Stimulated activated CD8-positive, alpha-beta memory T cell treated with anti-CD3 and anti-CD28 coated beads, Interleukin-4, amount 100 ng/mL, for 1 hour (primary cell): Measurements from ENCODE around the gene PKP4.

Experiments
- DNase-seq, 2 donors: peaks; one replicate each; pipeline ENCODE4 v3.0.0-alpha.2; 2020; ENCODE audit warnings: low read depth in 2 of 2, low spot score in 1 of 2

Gene PKP4

GRCh38 chr2:158731386-158731785 lies 274.6 kb downstream of the PKP4 start:
- no peak for DNase-seq
